NCI-H1048 (cell line): ENCODE measurements around the gene OR1D2.
"Not testable (repeated sequence)": the region's sequence is repeated elsewhere in the genome, so short reads cannot be mapped to it uniquely, and the experiment has no call there.

Experiments used
- DNase-seq: peaks from one replicate; lab custom pipeline; 2025; lab: John Stamatoyannopoulos, UW

Gene OR1D2

GRCh38 chr17:3104322-3104721, at the start of gene OR1D2:
Gene OR1D2 (minus strand): TSS chr17:3104422. CDS start chr17:3092996, 11,426 bp downstream.
- DNase-seq, result no peak

GRCh38 chr17:3137494-3137893, 33.3 kb upstream of the OR1D2 start:
- DNase-seq, result not testable (repeated sequence)

GRCh38 chr17:3127451-3127850, 23.2 kb upstream of the OR1D2 start, which contains the start of gene OR1G1:
Gene OR1G1 (minus strand): TSS chr17:3127551. CDS start chr17:3127551, 0 bp downstream.
- no peak for DNase-seq

- DNase-seq, result not testable (repeated sequence)
Measured at GRCh38 chr17:3073850-3074249, 30.4 kb downstream of the OR1D2 start.

- not testable (repeated sequence) for DNase-seq
Measured at GRCh38 chr17:3065192-3065591, 39.0 kb downstream of the OR1D2 start.

GRCh38 chr17:3063507-3063906, 40.7 kb downstream of the OR1D2 start, which contains the start of gene OR1D5:
Gene OR1D5 (minus strand): TSS chr17:3063607. CDS start chr17:3063607, 0 bp downstream.
- not testable (repeated sequence) for DNase-seq

- not testable (repeated sequence) for DNase-seq
Measured at GRCh38 chr17:3062824-3063377, 41.3 kb downstream of the OR1D2 start.

GRCh38 chr17:3054868-3055267, 49.4 kb downstream of the OR1D2 start:
- DNase-seq, result not testable (repeated sequence)

GRCh38 chr17:3049705-3050295, 54.4 kb downstream of the OR1D2 start:
- DNase-seq, result no peak

GRCh38 chr17:3048727-3049471, 55.3 kb downstream of the OR1D2 start:
- DNase-seq, result peak; percentile 98

- no peak for DNase-seq
Measured at GRCh38 chr17:3046753-3047152, 57.5 kb downstream of the OR1D2 start.

- DNase-seq, result no peak
Measured at GRCh38 chr17:3043737-3044365, 60.4 kb downstream of the OR1D2 start.

- no peak for DNase-seq
Measured at GRCh38 chr17:3040882-3041281, 63.3 kb downstream of the OR1D2 start.

GRCh38 chr17:3039736-3040135, 64.5 kb downstream of the OR1D2 start:
- no peak for DNase-seq

GRCh38 chr17:3038941-3039340, 65.3 kb downstream of the OR1D2 start:
- no peak for DNase-seq
